Ovary (tissue), 10 donors: ENCODE results near the gene OAS2. TPM values are rescaled to one million over a fixed set of nuclear protein-coding genes. Genes with fewer than 3 reads are reported as not detected.

ENCODE experiments used
- DNase-seq, 5 donors: peaks; one replicate each; pipeline ENCODE4 v3.0.0-alpha.2; 2019 to 2020
- H3K27ac ChIP-seq, 2 donors: fragments of 200-600 bp; one replicate each; pipeline versions ENCODE4 v1.5.1 to v1.8.0; 2019 to 2022
- H3K27me3 ChIP-seq: fragments of 200-600 bp; one replicate; pipeline ENCODE4 v1.8.0; 2022
- H3K36me3 ChIP-seq: fragments of 200-600 bp; sonication (generic); one replicate; pipeline ENCODE4 v1.5.1; 2019
- H3K4me1 ChIP-seq: one replicate; pipeline ENCODE4 v1.8.1; 2013; ENCODE audit warnings: mild to moderate bottlenecking, moderate library complexity; ENCODE audit not compliant: insufficient read depth
- H3K4me3 ChIP-seq: fragments of 200-600 bp; sonication (generic); one replicate; pipeline ENCODE4 v1.5.1; 2017
- H3K9me3 ChIP-seq, 2 donors: fragments of 200-600 bp in 1 of 2; sonication (generic) in 1 of 2; one replicate each; pipeline versions ENCODE4 v1.5.1 to v1.8.1; 2013 to 2019; ENCODE audit warnings: mild to moderate bottlenecking in 1 of 2, moderate library complexity in 1 of 2
- EP300 ChIP-seq: sonication (generic); formaldehyde crosslinking; IDR thresholded peaks from one replicate; pipeline ENCODE4 v1.6.1; 2017; ENCODE audit warnings: antibody characterized with exemption
- POLR2A ChIP-seq: fragments of 450-650 bp; IDR thresholded peaks from one replicate; pipeline ENCODE4 v1.6.1; 2017; ENCODE audit warnings: antibody characterized with exemption, mild to moderate bottlenecking, moderate library complexity
- WGBS, 3 donors: extraction: QIAGEN DNeasy Blood & Tissue Kit in 1 of 3; methylation state at CpG; one replicate each; pipeline versions ENCODE4 v1.1.5 to v1.1.7; 2013 to 2017; 5-methylcytosine and 5-hydroxymethylcytosine counted together
- intact Hi-C, 4 donors: fragments of 100-400 bp; cut with DNase I; formaldehyde crosslinking; loops; one replicate each; pipeline versions ENCODE4 v1.11.0 to v1.15.1; 2022 to 2023
- long read RNA-seq, 3 donors: library from polyadenylated mRNA in 2 of 3; unstranded in 2 of 3; transcript quantifications; one replicate each; pipeline ENCODE4 v2.0.0 and lab custom pipeline, GENCODE V29; 2021 to 2026
- polyA plus RNA-seq, 2 donors: library from polyadenylated mRNA; stranded (reverse); fragments of 200-250 nt in 1 of 2; fragments of 350-450 nt in 1 of 2; fragmentation: Illumina TruSeq in 1 of 2; extraction: RNeasy Lipid Tissue Mini Kit (QIAGEN cat#74804) in 1 of 2; gene quantifications; one replicate each; pipeline ENCODE4 v1.2.3, GENCODE V29; 2013 to 2014
- total RNA-seq, 7 donors: library from RNA; depleted of rRNA in 2 of 7; stranded (reverse); fragments of >200 nt in 2 of 7; fragmentation: NEBNext Ultra II Directional in 3 of 7; extraction: Animal tissue kit (Norgen Biotek cat#: 25700) in 3 of 7; gene quantifications; one replicate each; pipeline versions ENCODE4 v1.1.0 to v1.2.4, GENCODE V29; 2016 to 2023
- TF ChIP-seq, protein P1 (sequence below), 3 donors: fragments of 450-650 bp in 2 of 3; fragments of 200-600 bp in 1 of 3; IDR thresholded peaks; one replicate each; pipeline versions ENCODE4 v1.5.1 to v1.8.0; 2016 to 2022; ENCODE audit warnings: antibody characterized with exemption in 3 of 3, mild to moderate bottlenecking in 1 of 3
- donor health status: DM: no; HTN: no; CAD: no; lungs with moderate emphysema.
- donor health status: DM: no; HTN: no; CAD: no.
- donor health status: Bipolar disorder and iron deficiency.
- donor health status: DM: yes; HTN: yes; CAD: no.
- donor health status: DM: no; HTN: no; CAD: no.
- donor health status: DM: yes; HTN: yes; CAD: no.

The OAS2 gene, protein sequence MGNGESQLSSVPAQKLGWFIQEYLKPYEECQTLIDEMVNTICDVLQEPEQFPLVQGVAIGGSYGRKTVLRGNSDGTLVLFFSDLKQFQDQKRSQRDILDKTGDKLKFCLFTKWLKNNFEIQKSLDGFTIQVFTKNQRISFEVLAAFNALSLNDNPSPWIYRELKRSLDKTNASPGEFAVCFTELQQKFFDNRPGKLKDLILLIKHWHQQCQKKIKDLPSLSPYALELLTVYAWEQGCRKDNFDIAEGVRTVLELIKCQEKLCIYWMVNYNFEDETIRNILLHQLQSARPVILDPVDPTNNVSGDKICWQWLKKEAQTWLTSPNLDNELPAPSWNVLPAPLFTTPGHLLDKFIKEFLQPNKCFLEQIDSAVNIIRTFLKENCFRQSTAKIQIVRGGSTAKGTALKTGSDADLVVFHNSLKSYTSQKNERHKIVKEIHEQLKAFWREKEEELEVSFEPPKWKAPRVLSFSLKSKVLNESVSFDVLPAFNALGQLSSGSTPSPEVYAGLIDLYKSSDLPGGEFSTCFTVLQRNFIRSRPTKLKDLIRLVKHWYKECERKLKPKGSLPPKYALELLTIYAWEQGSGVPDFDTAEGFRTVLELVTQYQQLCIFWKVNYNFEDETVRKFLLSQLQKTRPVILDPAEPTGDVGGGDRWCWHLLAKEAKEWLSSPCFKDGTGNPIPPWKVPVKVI
- total RNA-seq: 1 to 10 TPM; 1.4 to 6.2 (median 2.9) TPM
- polyA plus RNA-seq: 10 to 100 TPM in 1 of 2 donors, 1 to 10 TPM in 1; 5.6 to 57.0 TPM
- long read RNA-seq, donor 1, full-length matches to known transcripts: 2 of 3 reads
- long read RNA-seq, donor 1, partial matches to known transcripts: 0 of 3 reads
- long read RNA-seq, donor 1, other reads (novel, unspliced or antisense): 1 of 3 reads
- long read RNA-seq, donor 2: 0 reads
- long read RNA-seq, donor 3, full-length matches to known transcripts: 1 of 2 reads
- long read RNA-seq, donor 3, partial matches to known transcripts: 1 of 2 reads
- long read RNA-seq, donor 3, other reads (novel, unspliced or antisense): 0 of 2 reads

DNA sequence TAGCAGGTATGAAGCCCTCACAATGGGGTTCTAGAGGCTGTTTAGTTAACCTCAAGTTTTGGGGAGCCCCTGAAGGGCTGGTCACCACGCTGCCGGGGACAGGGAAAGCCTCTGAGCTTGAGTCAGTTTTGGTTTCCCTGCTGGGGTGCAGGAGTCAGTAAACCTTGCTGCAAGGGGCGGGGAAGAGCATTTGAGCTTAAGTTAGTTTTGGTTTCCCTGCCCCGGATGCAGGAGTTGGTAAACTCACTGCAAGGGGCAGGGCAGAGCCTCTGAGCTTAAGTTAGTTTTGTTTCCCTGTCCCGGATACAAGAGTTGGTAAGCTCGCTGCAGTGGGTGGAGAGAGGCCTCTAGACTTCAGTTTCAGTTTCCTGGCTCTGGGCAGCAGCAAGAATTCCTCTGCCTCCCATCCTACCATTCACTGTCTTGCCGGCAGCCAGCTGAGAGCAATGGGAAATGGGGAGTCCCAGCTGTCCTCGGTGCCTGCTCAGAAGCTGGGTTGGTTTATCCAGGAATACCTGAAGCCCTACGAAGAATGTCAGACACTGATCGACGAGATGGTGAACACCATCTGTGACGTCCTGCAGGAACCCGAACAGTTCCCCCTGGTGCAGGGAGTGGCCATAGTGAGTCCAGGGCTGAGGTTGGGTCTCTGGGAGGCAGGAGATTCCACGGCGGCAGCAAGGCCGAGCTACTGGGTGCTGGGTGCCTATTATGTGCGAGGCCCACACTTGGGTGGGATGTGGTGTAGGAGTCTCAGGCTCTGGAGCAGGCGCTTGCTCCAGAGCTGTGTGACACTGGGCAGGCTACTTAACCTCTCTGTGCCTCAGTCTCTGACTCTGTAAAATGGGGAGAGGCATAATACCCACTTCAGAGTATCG lies at the start of gene OAS2:
Gene OAS2, plus strand, starts transcription at position 357 of the 878 bp plus-strand sequence. Its CDS starts 90 bp downstream, at position 447.
- Histone ChIP-seq H3K27me3 (no peaks in the 10 kb centered on the region), H3K27ac (peak within 1 kb of the TSS in 1 of 2 donors; percentile 44), H3K4me1 (peaks cover 2% of the 10 kb centered on the region), H3K9me3 (no peaks in the 10 kb centered on the region), H3K4me3 (peak within 1 kb of the TSS; percentile 19), H3K36me3 (no peaks in the 10 kb centered on the region)
- 8 to 21% (median 10%) methylated on average over 18 to 19 of the region's 19 CpGs for WGBS, 3 donors
- TF ChIP-seq EP300 (no peak), POLR2A (no peak)
- TF ChIP-seq, protein P1, sequence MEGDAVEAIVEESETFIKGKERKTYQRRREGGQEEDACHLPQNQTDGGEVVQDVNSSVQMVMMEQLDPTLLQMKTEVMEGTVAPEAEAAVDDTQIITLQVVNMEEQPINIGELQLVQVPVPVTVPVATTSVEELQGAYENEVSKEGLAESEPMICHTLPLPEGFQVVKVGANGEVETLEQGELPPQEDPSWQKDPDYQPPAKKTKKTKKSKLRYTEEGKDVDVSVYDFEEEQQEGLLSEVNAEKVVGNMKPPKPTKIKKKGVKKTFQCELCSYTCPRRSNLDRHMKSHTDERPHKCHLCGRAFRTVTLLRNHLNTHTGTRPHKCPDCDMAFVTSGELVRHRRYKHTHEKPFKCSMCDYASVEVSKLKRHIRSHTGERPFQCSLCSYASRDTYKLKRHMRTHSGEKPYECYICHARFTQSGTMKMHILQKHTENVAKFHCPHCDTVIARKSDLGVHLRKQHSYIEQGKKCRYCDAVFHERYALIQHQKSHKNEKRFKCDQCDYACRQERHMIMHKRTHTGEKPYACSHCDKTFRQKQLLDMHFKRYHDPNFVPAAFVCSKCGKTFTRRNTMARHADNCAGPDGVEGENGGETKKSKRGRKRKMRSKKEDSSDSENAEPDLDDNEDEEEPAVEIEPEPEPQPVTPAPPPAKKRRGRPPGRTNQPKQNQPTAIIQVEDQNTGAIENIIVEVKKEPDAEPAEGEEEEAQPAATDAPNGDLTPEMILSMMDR (IDR thresholded peaks at IDR 0.05): no peak
- intact Hi-C loops: no loop called here
- DNase-seq: peak in 4 of 5 donors; percentile 23 to 44 (median 33)

DNA sequence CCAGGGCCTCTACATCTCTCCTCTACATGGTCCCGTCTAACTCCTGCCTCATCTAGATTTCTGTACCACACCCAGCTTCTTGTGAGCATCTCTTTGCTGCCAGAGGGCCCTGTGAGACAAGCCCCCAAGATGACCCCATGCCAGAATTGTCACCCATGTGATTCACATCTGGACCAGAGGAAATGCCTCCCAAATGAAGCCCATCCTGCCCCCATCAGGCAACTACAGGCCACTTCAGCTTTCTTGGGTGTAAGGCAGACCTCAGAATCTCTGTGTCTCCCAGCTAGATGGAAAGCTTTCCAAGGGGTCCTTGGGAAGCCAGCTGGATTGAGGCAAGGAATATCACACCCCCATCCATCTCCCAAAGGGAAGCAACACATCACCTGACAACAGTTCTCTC lies 49.3 kb upstream of the OAS2 start:
- intact Hi-C loops: no loop called here
- no peak for DNase-seq
- 82 to 83% (median 82%) methylated on average over 1 of the region's 1 CpG for WGBS, 3 donors

DNA sequence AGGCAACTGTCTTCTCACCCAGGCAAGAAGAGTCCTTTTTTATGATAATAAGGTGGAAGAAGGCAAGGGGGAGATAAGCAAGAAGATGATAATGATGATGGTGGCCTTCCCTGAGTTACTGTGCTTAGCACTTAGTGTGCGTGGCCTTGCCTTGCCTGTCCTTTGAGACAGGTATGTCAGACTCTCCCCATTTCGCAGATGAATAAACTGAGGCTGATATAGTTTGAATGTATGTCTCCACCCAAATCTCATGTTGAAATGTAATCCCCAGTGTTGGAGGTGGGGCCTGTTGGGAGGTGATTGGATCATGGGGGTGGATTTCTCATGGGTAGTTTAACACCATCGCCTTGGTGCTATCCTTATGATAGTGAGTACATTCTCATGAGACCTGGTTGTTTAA lies 48.6 kb upstream of the OAS2 start:
- no peaks in the 10 kb centered on the region for H3K9me3 ChIP-seq
- H3K27ac ChIP-seq: no peak overlapping the region
- TF ChIP-seq, protein P1 (IDR thresholded peaks at IDR 0.05): no peak
- TF ChIP-seq EP300: no peak
- 97 to 98% (median 97%) methylated on average over 3 of the region's 3 CpGs for WGBS, 3 donors
- DNase-seq: no peak
- intact Hi-C loops: no loop called here
- no peak overlapping the region for H3K4me3 ChIP-seq
- peaks cover 4% of the 10 kb centered on the region for H3K4me1 ChIP-seq
- no peaks in the 10 kb centered on the region for H3K36me3 ChIP-seq
- no peaks in the 10 kb centered on the region for H3K27me3 ChIP-seq

More for the DNA sequence above, 49.3 kb upstream of the OAS2 start:
- Histone ChIP-seq H3K27ac (no peak overlapping the region), H3K9me3 (no peaks in the 10 kb centered on the region), H3K4me3 (no peak overlapping the region), H3K4me1 (peaks cover 4% of the 10 kb centered on the region), H3K27me3 (no peaks in the 10 kb centered on the region), H3K36me3 (no peaks in the 10 kb centered on the region)
- TF ChIP-seq, protein P1 (IDR thresholded peaks at IDR 0.05): no peak
- TF ChIP-seq EP300: no peak
- TF ChIP-seq POLR2A: no peak
